Measurements from ENCODE around the gene DEFB114.
"Not testable (repeated sequence)": the region's sequence is repeated elsewhere in the genome, so short reads cannot be mapped to it uniquely, and the experiment has no call there.

DEFB114 gene, protein sequence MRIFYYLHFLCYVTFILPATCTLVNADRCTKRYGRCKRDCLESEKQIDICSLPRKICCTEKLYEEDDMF

DNA sequence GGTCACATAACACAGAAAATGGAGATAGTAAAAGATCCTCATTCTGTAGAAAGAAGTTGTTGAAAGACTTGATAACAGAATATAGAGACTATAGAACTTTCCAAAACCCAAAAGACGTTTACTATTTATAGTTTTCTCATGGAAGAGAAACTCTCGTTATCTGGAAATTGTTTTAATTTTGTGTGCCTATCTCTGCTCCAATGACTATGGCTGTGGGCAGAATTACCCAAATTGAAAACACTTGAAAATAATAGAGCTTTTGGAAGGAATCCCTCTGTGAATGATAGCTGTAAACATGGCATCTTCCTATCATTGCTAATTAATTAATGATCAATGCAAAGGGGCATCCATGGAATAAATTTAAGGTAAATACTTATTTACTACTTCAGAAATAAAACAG lies at the start of gene DEFB114:
Gene DEFB114 (minus strand): TSS at position 101 of the 400 bp plus-strand sequence. CDS start 59 bp downstream, at position 42.
- no peak for DNase-seq

DNA sequence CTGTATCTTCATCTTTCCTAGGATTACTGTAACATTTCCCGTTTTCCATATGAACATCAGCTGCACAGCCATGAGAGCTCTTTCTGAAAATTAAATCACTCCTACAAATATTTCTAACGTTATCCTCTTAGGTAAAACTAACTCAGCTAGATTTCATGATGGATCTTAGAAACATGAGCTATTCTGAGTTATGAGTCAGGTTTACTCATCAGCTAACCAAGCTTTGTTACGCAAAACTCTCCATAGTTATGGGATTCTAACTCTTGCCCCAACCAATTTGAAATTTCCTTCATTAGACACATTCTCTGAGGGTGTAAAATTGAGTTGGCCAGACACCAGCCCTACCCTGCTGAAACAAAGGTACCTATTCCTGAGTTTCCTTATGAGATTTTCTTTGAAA lies 43.9 kb upstream of the DEFB114 start:
- DNase-seq: no peak

DNA sequence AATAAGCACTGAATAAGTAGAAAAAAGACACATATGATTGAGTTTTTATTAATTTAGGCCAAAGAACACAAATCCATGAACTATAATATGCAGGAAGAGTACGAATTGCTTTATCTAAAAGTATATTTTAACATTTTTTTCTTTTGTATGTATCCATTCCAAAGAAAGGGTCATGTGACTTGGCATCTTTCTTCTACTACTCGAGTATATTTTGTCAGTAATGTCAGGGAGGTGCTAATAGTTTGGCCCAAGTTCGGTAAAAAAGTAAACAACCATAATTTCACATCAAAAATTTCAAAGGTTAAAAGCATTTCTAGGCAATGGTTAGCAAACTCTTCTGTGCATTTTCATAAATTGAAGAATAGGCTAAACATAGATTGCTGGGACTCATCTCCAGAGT lies 39.2 kb upstream of the DEFB114 start:
- no peak for DNase-seq

DNA sequence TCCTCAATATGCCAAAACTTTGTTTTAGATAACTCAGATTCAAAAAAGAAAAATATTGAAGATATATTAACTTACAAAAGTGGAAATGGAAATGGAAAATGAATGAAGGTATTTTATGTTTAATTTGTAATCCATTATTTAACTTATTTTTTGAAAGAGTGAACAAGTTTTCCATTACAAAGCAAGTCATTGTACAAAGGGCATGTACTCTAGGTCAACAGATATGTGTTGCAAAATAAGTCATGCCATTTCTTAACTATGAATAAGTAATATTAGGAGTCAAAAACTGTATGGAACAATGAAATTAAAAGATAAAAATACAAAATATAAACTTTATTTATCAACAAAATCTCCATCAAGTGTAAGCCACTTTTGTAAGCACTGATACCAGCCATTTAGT lies 31.3 kb upstream of the DEFB114 start:
- DNase-seq: no peak

DNA sequence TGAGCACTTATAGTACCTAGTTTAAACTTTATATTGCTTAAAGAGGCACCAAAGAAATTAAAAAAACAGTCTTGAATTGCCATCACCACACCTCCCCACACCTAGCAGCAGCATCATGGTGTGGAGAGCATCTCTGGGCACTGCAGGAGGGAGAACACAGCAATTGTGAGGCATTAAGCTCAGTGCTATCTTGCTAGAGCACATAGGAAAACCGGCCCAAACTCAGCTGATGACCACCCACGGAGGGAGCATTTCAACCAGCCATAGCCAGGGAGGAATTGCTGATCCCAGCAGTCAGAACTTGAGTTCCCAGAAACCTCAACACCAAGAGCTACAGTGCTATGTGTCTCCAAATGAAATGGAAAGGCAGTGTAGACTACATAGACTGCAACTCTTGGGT lies 24.9 kb upstream of the DEFB114 start:
- DNase-seq: no peak

DNA sequence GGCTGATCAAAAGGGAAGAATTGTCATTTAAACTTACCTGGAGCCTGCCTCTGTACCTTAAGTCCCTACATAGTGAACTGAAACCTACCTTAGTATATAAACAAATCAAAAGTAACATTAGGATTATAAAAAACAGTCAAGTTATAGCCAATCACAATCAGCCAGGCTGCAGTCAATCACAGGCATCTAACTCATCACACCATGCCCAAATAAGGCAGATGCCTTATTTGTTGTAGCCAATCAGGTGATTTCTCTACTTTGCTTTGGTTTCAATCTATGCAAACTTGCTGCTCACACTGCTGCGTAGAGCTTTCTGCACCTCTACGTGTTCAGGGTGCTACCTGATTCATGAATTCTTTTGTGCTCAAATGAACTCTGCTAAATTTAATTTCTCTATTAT lies 23.8 kb upstream of the DEFB114 start:
- no peak for DNase-seq

DNA sequence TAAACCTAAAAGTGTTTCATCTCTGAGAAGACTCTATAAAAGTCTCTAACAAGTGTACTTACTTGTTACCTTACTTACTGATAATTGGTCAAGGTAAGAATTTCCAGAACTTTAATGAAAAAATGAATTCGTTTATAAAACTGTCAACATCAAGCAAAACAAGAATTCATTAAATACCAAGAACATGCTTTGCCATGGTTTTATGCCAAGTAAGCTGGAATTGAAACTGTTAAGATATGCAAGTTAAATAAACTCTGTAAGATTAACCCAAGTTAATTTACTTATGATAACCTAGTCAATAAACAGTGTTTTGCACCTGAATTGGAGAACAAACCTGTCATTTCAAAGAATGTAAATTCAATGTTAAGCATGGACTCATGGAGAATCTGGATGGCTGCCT lies 22.6 kb upstream of the DEFB114 start:
- no peak for DNase-seq

DNA sequence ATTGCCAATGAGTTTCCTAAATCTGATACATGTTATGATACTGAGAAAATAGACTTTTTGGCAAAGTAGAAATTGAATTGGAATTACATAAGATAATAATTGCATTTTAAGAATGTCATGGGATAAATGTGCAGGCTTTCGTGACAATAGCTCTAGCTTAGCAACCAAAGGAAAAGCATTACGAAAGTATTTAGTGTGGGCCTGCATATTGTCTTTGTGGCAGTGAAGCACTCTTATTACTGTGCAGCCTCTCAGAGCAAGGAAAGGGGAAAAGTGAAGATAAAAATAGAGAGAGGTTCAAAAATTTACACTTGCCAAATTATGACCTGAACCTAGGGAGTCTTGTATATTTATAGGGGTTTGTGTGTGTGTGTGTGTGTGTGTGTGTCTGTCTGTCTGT lies 18.1 kb upstream of the DEFB114 start:
- DNase-seq: no peak

DNA sequence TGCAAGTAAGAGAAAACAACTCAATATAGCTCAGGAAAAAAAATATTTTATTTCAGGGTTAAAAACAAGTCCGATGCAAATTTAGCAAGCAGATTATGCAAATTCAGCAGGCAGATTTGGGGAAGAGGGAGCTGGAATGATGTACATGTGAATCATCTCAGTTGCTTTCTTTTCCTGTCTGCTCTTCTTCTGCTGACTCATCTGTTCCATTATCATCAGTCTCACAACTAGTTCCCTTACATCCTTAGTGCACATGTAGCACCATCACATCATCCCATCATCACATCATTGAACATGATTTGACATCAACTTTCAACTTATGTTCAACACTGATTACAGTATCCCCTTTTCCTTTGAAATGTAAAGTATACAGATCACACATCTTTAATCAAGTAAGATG lies 16.9 kb upstream of the DEFB114 start:
- DNase-seq: no peak

DNA sequence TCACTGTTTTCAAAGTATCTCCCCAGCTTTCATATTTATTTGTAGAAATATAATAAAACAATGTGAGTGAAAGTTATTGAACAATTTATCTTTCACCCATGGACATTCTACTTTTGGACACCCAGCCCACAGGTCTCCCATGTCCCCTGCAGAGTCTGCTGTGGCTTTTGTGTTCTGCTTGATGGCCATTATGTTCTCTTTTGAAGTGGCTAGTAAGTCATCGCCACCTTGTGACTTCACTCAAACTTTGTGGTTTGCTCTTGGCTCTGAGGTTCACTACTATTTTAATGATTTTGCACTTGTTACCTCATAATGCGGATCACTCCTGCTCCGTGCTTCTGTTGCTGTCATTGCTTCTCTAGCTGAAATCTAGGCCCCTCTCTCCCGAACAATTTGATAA lies 15.6 kb upstream of the DEFB114 start:
- no peak for DNase-seq

DNA sequence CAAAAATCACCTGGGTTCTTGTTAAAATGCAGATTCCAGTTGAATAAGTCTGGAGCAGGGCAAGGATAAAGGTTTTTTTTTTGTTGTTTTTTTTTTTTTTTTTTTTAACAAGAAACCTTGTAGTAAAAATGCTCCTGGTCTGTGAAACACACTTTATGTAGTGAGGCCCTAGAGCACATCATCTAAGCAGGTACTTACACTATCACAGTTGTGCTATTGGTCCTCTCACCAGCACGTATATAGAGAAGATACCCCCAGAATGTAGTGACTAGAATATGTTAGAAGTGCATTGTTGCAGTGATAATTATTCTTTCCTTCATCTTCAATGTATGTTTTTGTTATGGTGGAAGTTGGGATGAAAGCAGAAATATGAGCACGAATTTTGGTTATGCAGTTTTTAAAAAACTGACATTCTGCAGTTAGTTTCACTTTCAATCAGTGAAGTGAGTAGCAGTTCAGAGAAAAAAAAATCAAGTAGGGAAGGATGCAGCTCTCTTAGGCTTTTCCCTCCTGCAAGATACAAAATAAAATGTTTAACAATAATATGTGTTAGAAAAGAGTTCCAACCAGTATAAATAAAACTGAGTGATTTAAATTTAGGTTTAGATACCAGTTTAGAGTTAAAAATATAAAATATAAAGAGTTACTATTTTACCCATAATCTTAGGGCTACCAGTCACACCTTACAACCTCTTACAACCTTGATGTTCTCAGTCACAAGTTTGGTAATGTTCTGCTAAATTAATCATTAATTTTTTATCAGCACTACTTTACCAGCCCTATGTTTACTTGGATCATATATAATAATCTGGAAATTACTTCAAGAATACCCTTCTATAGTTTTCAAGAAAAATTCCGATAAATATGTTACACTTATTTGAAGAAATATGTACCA lies 14.6 kb upstream of the DEFB114 start:
- DNase-seq: no peak

DNA sequence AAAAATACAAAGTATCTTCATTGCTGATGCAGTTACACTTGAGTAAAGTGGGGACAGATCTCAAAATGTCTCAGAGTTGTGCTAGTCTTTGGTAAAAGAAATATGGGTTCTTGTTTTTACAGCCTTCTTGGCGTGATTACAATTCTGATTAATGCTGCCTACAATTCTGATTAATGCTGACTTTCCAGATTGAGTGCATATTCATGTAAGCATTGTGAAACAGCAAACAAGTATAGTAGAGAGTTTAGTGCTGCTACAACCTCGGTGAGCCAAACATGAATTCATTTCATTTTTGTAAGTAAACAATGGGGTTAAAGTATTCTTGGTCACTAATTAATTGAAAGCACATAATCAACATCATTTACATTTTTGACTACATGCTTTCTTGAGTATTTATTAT lies 5.6 kb upstream of the DEFB114 start, which contains the start of gene DEFB113:
Gene DEFB113 (minus strand): TSS at position 21 of the 400 bp plus-strand sequence. CDS start 0 bp downstream, at position 21.
- DNase-seq: no peak

DNA sequence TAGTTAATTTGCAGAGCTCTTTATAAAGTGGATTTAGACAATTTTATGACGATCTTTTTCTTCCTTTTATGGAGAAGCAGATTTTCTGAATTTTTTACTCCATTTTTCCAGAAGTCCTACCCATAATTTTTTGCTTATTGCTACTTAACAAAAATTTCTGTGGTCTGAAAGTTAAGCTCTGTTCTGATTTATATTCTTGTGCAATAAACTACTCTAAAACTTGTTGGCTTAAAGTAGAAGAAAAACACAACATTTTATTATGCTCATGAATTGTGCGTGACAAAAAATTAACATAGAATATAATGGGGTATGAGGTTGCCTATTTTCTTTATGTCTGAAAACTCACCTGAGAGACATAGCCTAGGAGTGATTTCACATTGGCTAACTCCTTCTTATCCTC lies 2.9 kb upstream of the DEFB114 start:
- DNase-seq: no peak

DNA sequence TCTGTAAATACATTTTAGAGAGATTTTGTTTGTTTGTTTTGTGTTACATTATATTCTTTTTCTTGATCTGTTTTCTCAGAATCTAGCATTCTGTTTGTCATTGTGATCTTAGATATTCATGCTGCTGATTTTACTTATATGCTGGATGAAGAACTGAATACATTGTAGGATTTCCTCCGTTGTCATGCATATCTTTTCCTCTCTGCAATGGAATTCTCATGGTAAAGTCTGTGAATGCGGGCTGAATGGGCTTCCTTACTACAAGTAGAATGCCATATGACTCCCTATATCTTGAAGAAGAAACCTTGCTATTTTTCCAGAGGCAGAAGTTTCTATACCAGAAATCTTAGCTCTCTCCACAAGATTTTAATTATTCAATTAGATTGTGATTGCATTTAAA lies 2.4 kb upstream of the DEFB114 start:
- DNase-seq: no peak

DNA sequence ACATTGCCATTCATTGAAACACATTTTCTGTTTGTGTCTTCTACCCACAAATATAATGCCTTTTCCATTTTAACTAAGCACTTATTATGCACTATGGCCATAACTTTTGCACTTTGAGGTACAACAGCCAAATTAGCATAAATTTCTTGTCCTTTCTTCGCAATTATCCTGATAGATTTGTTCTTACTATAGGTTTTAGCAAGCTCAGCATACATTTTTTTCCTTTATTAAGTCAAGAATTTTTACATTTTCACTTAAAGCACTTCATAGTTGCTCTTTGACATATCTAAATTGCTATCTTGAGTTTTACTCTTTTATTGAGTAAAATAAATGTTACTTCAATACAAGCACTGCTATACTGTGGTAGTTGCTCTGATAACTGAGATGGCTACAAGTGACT lies 5.8 kb downstream of the DEFB114 start:
- no peak for DNase-seq

DNA sequence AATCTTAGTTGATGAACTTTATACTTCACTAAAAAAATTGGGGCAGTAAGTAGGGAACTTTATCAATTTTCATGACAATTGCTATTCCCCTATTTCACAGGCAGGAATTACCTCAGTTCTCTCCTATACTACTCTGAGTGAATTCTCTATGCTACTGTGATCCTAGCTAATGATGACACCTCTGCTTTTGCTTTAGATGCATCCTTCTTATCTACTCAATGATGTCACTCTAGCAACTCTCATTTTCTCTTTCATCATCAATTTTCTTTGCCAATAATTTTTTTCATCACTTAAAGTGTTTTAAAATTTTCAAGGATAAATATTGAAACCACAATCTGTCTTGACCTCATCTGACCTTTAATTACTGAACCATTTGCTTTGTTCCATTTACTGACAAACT lies 8.1 kb downstream of the DEFB114 start:
- DNase-seq: no peak

DNA sequence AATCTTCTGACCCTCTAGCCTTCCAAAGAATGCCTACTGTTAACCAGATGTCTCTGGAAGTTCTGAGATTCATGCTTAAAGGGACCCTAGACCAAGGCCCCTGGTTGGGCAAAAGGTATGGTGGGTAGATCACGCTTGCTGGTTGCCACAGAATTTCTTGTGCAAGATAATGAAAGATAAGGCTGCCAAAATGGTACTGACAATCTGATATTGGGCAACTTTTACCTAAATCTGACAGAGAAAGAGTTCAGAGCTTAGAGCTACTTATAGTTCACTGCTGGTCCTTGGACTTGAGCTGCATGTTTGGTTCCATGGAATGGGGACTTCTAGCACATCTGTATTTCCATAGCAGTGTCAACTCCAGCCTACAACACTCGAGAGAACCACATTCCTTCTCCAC lies 12.0 kb downstream of the DEFB114 start:
- no peak for DNase-seq

DNA sequence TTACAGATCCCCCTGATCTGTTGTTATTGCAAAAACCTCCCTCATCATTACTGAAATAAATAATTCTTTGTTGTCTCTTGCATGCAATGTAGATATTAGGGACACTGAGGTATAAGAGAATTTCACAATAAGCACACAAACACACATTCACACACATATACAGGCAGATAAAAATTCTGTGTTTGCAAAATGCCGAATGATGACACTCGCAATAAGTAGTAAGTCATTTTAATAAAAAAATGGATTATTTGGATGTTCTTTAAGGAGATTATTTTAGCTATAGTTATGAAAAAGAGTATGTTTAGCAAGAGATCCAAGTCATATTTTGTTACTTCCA lies 13.6 kb downstream of the DEFB114 start:
- DNase-seq: no peak

DNA sequence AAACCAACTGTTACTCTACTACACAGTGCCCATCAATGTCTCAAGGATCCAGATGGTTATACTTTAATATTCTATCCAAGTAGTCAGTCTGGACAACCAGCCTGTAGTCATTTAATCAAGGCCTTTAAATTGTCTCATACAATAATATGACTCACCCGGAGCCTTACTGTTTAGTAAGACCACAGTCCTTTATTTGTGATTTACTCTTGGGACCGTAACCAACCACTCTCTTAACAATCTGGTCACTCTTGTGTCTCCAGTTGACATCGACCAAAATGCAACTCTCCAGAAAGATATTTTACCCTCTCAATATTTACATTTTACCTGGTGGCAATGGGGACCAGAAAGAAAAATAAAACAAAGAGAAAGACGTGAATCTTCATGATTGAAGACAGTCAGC lies 14.9 kb downstream of the DEFB114 start:
- no peak for DNase-seq

DNA sequence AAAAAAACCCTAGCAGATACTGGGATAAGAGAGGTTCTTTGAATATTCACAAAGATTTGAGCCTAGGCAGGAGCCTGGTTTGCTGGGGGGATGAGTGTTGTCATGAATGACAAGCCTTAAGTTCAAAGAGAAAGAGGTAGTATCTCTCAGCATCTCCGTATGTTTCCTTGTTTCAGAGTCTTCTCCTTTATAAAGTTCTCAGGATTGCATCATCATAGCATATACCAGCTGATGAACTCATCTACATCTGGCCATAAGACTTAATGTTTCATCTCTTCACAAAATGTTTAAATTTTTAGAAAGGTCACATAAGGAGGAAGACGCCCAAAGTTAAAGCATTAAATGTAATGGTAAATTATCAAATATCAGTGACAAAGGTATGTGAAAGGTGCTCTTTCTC lies 17.1 kb downstream of the DEFB114 start:
- DNase-seq: no peak

DNA sequence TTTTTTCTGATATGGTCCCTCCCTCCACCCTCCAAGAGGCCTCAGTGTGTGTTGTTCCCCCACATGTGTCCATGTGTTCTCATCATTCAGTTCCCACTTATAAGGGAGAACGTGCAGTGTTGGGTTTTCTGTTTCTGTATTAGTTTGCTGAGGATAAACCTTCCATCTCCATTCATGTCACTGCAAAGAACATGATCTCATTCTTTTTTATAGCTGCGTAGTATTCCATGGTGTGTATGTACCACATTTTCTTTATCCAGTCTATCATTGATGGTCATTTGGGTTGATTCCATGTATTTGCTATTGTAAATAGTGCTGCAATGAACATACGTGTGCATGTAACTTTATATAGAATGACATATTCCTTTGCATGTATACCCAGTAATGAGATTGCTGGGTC lies 19.9 kb downstream of the DEFB114 start:
- not testable (repeated sequence) for DNase-seq

DNA sequence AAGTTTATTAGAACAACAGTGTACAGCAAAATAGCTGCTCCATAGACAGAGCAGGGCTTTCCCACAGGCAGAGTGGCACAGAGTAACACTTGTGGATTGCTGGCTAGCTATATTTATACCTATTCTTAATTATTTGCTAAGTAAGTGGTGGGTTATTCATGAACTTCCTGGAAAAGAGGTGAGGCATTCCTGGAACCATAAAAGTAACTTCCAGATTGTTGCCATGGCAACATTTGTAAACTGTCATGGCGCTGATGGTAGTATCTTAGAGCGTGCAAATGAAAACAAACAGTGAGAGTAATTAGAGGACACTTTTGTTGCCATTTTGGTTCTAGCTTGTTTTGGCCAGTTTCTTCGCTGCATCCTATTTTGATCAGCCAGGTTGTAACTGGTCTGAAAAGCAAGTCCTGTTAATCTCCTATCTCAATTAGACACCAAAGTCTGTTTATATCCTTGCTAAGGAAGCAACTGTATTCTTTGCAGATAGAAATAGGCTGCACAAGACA lies 23.9 kb downstream of the DEFB114 start:
- DNase-seq: no peak

DNA sequence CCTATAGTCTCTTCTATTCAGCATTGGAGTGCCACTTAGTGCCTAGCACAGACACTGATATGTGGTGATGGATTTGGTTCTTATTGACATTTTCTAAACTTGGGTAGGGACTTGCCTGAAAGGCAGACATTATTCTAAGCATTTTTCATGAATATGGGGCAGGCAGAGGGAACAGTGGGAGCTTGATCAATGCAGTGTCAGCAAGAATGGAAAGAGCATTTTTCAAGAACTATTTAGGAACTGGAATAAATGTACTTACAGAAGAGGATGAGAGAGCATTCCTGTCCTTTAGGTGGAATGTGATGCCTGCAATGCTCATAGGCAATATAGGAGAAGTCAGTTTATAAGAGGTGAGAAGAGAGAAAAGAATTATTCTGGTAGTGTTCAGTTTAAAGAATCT lies 26.2 kb downstream of the DEFB114 start:
- no peak for DNase-seq

DNA sequence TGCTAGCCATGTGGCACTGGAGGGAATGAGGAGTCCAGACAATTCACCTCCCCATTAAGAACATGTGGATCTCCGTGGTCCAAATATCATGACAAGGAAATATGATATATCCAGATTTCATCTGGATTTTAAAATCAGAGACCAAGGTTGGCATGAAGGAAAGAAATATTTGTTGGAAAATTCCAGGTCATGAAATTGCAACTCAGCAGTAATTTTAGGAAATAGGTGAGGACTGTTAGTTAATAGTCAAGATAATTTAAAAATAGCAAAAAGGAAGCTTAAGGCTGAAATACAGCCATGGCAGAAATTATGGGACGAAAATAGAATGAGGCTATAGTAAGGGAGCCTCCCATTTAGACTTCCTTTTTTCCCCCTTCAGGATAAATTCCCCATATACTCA lies 26.9 kb downstream of the DEFB114 start:
- DNase-seq: no peak

DNA sequence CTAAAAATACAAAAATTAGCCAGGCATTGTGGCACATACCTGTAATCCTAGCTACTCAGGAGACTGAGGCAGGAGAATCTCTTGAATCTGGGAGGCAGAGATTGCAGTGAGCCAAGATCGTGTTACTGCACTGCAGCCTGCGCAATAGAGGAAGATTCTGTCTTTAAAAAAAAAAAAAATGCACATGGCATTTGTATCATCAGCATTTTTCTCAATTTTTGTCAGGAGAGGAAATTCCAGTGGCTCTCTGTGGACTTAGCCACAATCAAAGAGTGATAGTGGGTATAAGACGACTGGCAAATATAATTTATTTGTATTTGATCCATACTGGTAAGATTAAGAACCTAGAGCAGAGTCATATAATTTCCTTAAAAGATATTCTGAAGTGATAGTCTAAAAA lies 28.6 kb downstream of the DEFB114 start:
- DNase-seq: no peak
